Esophagus muscularis mucosa (tissue), 4 donors: ENCODE results near the gene STK24.

ENCODE experiments used
- EP300 ChIP-seq: sonication (generic); formaldehyde crosslinking; IDR thresholded peaks from one replicate; pipeline ENCODE4 v1.6.1; 2017; ENCODE audit warnings: antibody characterized with exemption
- POLR2A ChIP-seq: fragments of 450-650 bp; IDR thresholded peaks from one replicate; pipeline ENCODE4 v1.6.1; 2017; ENCODE audit warnings: antibody characterized with exemption, moderate library complexity, mild to moderate bottlenecking, low read depth
- POLR2AphosphoS5 ChIP-seq, 2 donors: sonication (generic); formaldehyde crosslinking; IDR thresholded peaks; one replicate each; pipeline ENCODE4 v1.6.1; 2017; ENCODE audit warnings: antibody characterized with exemption in 2 of 2
- TF ChIP-seq, protein P1 (sequence below), 3 experiments: fragments of 200-600 bp in 2 of 3; fragments of 450-650 bp in 1 of 3; sonication (generic) in 2 of 3; IDR thresholded peaks; one replicate each; pipeline ENCODE4 v1.5.1; 2017 to 2019; ENCODE audit warnings: antibody characterized with exemption in 3 of 3, mild to moderate bottlenecking in 2 of 3, moderate library complexity in 1 of 3

- TF ChIP-seq, protein P1, sequence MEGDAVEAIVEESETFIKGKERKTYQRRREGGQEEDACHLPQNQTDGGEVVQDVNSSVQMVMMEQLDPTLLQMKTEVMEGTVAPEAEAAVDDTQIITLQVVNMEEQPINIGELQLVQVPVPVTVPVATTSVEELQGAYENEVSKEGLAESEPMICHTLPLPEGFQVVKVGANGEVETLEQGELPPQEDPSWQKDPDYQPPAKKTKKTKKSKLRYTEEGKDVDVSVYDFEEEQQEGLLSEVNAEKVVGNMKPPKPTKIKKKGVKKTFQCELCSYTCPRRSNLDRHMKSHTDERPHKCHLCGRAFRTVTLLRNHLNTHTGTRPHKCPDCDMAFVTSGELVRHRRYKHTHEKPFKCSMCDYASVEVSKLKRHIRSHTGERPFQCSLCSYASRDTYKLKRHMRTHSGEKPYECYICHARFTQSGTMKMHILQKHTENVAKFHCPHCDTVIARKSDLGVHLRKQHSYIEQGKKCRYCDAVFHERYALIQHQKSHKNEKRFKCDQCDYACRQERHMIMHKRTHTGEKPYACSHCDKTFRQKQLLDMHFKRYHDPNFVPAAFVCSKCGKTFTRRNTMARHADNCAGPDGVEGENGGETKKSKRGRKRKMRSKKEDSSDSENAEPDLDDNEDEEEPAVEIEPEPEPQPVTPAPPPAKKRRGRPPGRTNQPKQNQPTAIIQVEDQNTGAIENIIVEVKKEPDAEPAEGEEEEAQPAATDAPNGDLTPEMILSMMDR (IDR thresholded peaks at IDR 0.05), result no peak
- TF ChIP-seq POLR2AphosphoS5 (IDR thresholded peaks at IDR 0.05) (no peak), POLR2A (no peak), EP300 (no peak)
Observed at GRCh38 chr13:98595134-98595533, 18.2 kb upstream of the STK24 start.
